ENCODE results near the gene DNAJC15. TPM values are rescaled to one million over a fixed set of nuclear protein-coding genes. Genes with fewer than 3 reads are reported as not detected.

DNAJC15 gene
- total and polyA plus RNA-seq, 2 donors (not counting 3 experiments of a cell fraction or from before 2014, with no cell fraction given) = 21.8 to 40.8 TPM

GRCh38 chr13:43159026-43159461 is 135.7 kb downstream of the DNAJC15 start:
- H3K9me1 ChIP-seq (replicated peaks; ENCODE audit: control insufficient read depth, extremely low read depth, insufficient read depth, low read length) = no peaks in the 10 kb centered on the region
- H3K4me1 ChIP-seq (ENCODE audit: control insufficient read depth, extremely low read depth, insufficient read depth, low read length) = no peaks in the 10 kb centered on the region
- no peaks in the 10 kb centered on the region for H3K27me3 ChIP-seq (ENCODE audit: control insufficient read depth in 2 of 2, insufficient read depth in 2 of 2, low read length in 2 of 2)
- no peaks in the 10 kb centered on the region for H3K79me2 ChIP-seq (ENCODE audit: control insufficient read depth, insufficient read depth, low read length)
- FAIRE-seq (no peak), DNase-seq (ENCODE audit: low read depth, low spot score) (peak; percentile 30)
- no peak overlapping the region for H3K9ac ChIP-seq (replicated peaks; ENCODE audit: extremely low read depth, insufficient read depth, low read length)
- no peak overlapping the region for H3K4me3 ChIP-seq (replicated peaks in 1 of 3; ENCODE audit: insufficient read depth in 1 of 3, low read depth in 1 of 3, low read length in 3 of 3)
- H3K36me3 ChIP-seq (ENCODE audit: control insufficient read depth in 2 of 2, extremely low read depth in 1 of 2, insufficient read depth in 2 of 2, low read length in 2 of 2) = no peaks in the 10 kb centered on the region
- H4K20me1 ChIP-seq (replicated peaks; ENCODE audit: control insufficient read depth, extremely low read depth, insufficient read depth, low read length) = no peaks in the 10 kb centered on the region
- H2AFZ ChIP-seq (ENCODE audit: low read depth, low read length) = no peak overlapping the region
- TF ChIP-seq GATA2 (IDR thresholded peaks at IDR 0.05; ENCODE audit: insufficient read depth, insufficient read length, low read depth, low read length) = no peak
- TF ChIP-seq MYC (IDR thresholded peaks at IDR 0.05; ENCODE audit: low read depth, low read length) = no peak
- TF ChIP-seq EZH2 (IDR thresholded peaks at IDR 0.05; ENCODE audit: borderline replicate concordance, low read depth, low read length, severe bottlenecking) = no peak
- no peak for TF ChIP-seq POLR2A (IDR thresholded peaks at IDR 0.05; ENCODE audit: low read depth, low read length)
- no peak for TF ChIP-seq POLR2AphosphoS5 (IDR thresholded peaks at IDR 0.05; ENCODE audit: insufficient read depth, low read depth, low read length)
- no peak for TF ChIP-seq FOS (IDR thresholded peaks at IDR 0.05; ENCODE audit: borderline replicate concordance, insufficient read depth, low read length)
- TF ChIP-seq MAX (IDR thresholded peaks at IDR 0.05; ENCODE audit: insufficient read depth, insufficient read length) = no peak
- TF ChIP-seq, protein P1, sequence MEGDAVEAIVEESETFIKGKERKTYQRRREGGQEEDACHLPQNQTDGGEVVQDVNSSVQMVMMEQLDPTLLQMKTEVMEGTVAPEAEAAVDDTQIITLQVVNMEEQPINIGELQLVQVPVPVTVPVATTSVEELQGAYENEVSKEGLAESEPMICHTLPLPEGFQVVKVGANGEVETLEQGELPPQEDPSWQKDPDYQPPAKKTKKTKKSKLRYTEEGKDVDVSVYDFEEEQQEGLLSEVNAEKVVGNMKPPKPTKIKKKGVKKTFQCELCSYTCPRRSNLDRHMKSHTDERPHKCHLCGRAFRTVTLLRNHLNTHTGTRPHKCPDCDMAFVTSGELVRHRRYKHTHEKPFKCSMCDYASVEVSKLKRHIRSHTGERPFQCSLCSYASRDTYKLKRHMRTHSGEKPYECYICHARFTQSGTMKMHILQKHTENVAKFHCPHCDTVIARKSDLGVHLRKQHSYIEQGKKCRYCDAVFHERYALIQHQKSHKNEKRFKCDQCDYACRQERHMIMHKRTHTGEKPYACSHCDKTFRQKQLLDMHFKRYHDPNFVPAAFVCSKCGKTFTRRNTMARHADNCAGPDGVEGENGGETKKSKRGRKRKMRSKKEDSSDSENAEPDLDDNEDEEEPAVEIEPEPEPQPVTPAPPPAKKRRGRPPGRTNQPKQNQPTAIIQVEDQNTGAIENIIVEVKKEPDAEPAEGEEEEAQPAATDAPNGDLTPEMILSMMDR (IDR thresholded peaks at IDR 0.05; ENCODE audit: extremely low read depth in 1 of 2, insufficient read depth in 1 of 2, low read depth in 1 of 2, low read length in 2 of 2) = no peak
- TF ChIP-seq JUN (IDR thresholded peaks at IDR 0.05; ENCODE audit: borderline replicate concordance, insufficient read depth, insufficient read length, low read depth) = no peak
- no TSS peak for BruUV-seq (replicated peaks)
- CTCF ChIA-PET = interaction anchor here (0.6 to 1.2 kb wide), 2 partner anchors 60 to 144 kb away, joined by 3 to 4 read pairs; no protein-coding TSS in a partner anchor
- no peak overlapping the region for H3K4me2 ChIP-seq (ENCODE audit: insufficient read depth, low read length)
- dilution Hi-C loops (cut with MboI; ENCODE audit: extremely low pct_ligation_motif_present, low sequenced_read_pairs) = no loop called here
- POLR2A ChIA-PET = no interaction called here
- intact Hi-C loops (cut with micrococcal nuclease) = no loop called here
- no peaks in the 10 kb centered on the region for H3K9me3 ChIP-seq (replicated peaks; ENCODE audit: control insufficient read depth, insufficient read depth, low read length)
- no peak overlapping the region for H3K27ac ChIP-seq (ENCODE audit: insufficient read depth, low read depth, low read length)

Other genes with a start within 250 kb of the DNAJC15 start
- gene FAM216B, start 242.0 kb upstream of the DNAJC15 start, total RNA-seq = not detected in 2 replicates
- gene FAM216B, start 242.0 kb upstream of the DNAJC15 start, polyA plus RNA-seq = not detected in 2 replicates
- gene EPSTI1, start 31.3 kb upstream of the DNAJC15 start, total RNA-seq = 0.74 and 3.1 TPM in 2 replicates
- 0.76 and 0.77 TPM in 2 replicates for gene EPSTI1, start 31.3 kb upstream of the DNAJC15 start, polyA plus RNA-seq